ENCODE data around the gene SIX3.

SIX3 gene

DNA sequence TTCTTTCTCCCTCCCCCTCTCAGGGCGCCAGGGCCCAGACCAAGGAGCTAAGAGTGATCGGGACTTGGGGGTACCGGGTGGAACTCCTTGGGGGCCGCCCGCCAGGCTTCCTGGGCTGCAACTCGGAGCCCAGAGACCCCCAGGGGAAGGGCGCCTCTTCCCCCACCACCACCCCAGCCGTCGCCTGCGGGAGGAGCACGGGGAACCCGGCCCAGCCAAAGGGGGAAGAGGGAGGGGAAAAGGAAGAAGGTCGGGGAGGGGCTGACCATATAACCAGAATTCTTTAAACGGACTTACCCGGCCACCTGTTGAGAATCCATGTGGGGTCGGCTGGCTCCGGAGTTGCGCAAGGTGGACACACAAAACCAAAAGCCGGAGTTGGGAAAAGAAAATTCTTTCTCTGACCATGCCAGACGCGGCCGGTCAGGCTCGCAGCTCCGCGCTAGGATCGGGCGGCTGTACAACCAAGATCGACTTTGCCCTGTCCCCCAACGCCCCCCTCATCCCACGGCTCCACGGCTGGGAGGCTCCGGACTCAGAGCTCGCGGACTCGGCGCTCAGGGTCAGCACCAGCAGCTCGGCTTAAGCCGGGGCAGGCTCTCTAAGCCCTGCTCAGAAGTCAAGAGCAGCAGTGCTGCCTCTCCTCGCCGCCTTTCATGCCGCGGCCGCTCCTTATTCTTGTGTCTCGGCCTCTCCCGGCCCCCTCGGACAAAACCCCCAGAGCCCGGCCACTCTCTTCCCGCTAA is 6.3 kb upstream of the SIX3 start:
- Histone ChIP-seq H3K36me3 (no peaks in the 10 kb centered on the region), H3K27me3 (peaks cover 100% of the 10 kb centered on the region), H3K27ac (no peak overlapping the region), H3K4me3 (ENCODE audit: low read depth in 1 of 2, low read length in 1 of 2) (no peak overlapping the region), H3K9me3 (no peaks in the 10 kb centered on the region), H3K4me1 (ENCODE audit: control insufficient read depth in 1 of 2, insufficient read depth in 1 of 2, low read depth in 1 of 2, low read length in 1 of 2) (no peaks in the 10 kb centered on the region)
- TF ChIP-seq, protein P1, sequence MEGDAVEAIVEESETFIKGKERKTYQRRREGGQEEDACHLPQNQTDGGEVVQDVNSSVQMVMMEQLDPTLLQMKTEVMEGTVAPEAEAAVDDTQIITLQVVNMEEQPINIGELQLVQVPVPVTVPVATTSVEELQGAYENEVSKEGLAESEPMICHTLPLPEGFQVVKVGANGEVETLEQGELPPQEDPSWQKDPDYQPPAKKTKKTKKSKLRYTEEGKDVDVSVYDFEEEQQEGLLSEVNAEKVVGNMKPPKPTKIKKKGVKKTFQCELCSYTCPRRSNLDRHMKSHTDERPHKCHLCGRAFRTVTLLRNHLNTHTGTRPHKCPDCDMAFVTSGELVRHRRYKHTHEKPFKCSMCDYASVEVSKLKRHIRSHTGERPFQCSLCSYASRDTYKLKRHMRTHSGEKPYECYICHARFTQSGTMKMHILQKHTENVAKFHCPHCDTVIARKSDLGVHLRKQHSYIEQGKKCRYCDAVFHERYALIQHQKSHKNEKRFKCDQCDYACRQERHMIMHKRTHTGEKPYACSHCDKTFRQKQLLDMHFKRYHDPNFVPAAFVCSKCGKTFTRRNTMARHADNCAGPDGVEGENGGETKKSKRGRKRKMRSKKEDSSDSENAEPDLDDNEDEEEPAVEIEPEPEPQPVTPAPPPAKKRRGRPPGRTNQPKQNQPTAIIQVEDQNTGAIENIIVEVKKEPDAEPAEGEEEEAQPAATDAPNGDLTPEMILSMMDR (IDR thresholded peaks at IDR 0.05): no peak

DNA sequence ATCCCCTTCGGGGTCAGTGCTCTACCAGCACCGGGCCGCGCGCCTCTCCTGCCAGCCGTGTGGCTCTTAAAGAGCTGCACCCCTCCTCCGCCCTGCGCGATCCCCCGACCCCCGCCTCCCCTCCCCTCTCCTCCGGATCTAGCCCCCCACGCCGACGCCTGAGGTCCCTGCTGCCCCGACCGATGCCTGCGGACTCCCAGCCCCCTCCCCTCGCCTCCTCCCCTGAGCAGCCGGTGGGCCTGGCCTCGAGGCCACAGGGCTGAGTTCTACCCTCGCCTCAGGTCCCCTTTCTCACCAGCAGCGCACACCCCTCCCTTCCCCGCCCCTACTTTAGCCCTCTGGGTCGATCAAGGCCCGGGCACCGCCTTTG is 5.8 kb upstream of the SIX3 start:
- Histone ChIP-seq H3K27me3 (peaks cover 100% of the 10 kb centered on the region), H3K4me1 (ENCODE audit: control insufficient read depth in 1 of 2, insufficient read depth in 1 of 2, low read depth in 1 of 2, low read length in 1 of 2) (no peaks in the 10 kb centered on the region), H3K36me3 (no peaks in the 10 kb centered on the region), H3K27ac (no peak overlapping the region), H3K4me3 (ENCODE audit: low read depth in 1 of 2, low read length in 1 of 2) (no peak overlapping the region), H3K9me3 (no peaks in the 10 kb centered on the region)
- TF ChIP-seq, protein P1 (IDR thresholded peaks at IDR 0.05): no peak

DNA sequence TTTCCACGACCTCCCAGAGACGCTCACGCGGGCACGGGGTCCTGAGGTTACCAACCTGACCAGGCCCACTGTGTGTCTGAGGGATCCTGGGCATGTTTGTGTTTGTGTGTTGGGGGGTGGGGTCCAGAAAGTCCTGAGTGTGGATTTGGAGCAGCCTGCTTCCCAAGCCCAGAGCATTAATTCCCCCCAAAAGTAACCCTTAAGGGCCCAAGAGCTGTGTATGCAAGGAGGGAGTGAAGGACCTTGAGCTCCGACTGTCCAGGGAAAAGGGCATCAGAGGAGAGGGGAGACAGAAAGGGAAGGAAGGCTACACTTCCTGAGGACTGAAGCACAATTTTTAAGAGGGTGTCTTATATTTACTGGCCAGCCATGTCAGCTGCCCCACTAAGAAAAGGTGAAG is 5.2 kb upstream of the SIX3 start:
- Histone ChIP-seq H3K4me1 (ENCODE audit: control insufficient read depth in 1 of 2, insufficient read depth in 1 of 2, low read depth in 1 of 2, low read length in 1 of 2) (peaks cover 0 to under 1% of the 10 kb centered on the region in 2 experiments), H3K4me3 (ENCODE audit: low read depth in 1 of 2, low read length in 1 of 2) (no peak overlapping the region), H3K27ac (no peak overlapping the region), H3K9me3 (no peaks in the 10 kb centered on the region), H3K27me3 (peaks cover 100% of the 10 kb centered on the region), H3K36me3 (no peaks in the 10 kb centered on the region)
- TF ChIP-seq, protein P1 (IDR thresholded peaks at IDR 0.05): no peak

DNA sequence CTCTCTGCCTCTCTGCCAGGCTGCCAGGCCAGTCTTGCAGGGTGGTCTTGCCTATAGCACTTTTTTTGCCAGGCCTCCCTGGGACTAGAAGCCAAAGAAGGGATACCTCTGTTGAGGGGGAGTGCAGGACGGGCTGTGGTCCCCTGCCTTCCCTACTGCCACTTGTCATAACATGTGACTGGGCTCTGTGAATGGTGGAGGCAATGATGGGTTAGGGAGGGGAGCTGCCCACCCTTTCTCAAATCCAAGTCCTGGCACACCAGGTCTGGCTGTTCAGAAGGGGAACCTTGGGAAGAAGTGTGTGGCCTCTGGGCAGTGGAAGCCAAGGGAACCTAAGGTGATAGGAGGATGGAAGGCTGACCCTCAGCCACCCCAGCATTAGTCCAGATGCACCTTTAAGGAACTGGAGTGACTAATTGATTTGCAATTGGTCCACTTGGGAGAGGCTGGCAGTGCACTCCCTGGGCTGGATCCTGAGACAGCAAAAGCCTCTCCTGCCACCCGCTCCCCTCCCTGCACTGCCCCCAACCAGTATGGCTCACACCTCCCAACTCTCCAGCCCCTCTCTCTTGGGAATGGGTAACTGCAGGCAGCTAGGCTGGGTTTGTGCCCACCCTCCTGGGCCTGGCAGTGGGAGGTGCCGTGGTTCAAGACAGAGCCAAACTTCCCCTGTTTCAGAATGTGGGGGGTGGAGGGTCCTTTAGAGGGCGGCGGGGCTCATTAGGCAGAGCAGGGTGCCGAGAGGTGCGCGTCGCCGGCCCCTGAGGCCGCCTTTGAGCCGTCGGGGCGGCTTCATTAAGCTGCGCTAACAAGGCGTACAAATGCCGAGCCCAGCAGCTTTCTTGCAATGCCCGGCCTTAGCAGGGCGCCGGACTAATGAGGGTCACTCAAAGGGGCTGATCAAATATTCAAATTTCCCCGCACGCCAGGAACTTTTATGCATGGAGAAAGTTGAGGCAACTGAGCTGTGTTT is 4.5 kb upstream of the SIX3 start:
- no peaks in the 10 kb centered on the region for H3K9me3 ChIP-seq
- H3K27ac ChIP-seq: no peak overlapping the region
- H3K4me1 ChIP-seq (ENCODE audit: control insufficient read depth in 1 of 2, insufficient read depth in 1 of 2, low read depth in 1 of 2, low read length in 1 of 2): peaks cover 6 to 8% of the 10 kb centered on the region in 2 experiments
- H3K36me3 ChIP-seq: no peaks in the 10 kb centered on the region
- H3K27me3 ChIP-seq: peaks cover 100% of the 10 kb centered on the region
- TF ChIP-seq, protein P1 (IDR thresholded peaks at IDR 0.05): no peak
- no peak overlapping the region for H3K4me3 ChIP-seq (ENCODE audit: low read depth in 1 of 2, low read length in 1 of 2)

DNA sequence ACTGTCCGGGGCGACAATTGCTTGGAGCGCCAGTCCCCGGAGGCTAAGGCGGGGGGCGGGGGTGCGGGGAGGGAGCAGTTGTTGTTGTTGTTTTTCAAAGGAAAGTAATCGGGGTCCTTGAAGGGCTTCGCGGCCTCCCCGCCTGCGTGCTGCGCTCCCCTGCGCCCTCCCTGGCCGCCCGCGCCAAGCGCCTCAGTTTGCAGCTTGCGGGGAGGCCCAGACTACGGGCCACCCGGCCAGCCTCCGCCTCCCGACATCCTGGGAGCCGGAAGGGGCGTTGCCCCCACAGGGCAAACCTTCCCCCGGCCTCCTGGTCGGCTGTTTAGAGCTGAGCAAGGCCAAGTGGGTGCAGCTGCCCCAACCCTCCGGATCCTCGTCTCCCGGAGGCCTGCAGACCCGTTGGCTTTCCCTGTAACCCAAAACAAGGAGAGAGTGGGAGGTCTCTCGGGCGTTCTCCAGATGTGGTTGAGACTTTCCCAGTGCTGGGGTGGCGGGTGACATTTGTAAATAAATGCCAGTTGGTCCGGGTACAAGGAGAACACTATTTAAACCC is 3.7 kb upstream of the SIX3 start:
- Histone ChIP-seq H3K27ac (no peak overlapping the region), H3K4me1 (ENCODE audit: control insufficient read depth in 1 of 2, insufficient read depth in 1 of 2, low read depth in 1 of 2, low read length in 1 of 2) (peaks cover 11 to 14% of the 10 kb centered on the region in 2 experiments), H3K27me3 (peaks cover 100% of the 10 kb centered on the region), H3K36me3 (no peaks in the 10 kb centered on the region), H3K9me3 (no peaks in the 10 kb centered on the region), H3K4me3 (ENCODE audit: low read depth in 1 of 2, low read length in 1 of 2) (no peak overlapping the region)
- TF ChIP-seq, protein P1 (IDR thresholded peaks at IDR 0.05): no peak
